ENCODE data around the gene TUBA4B.
A peak's percentile ranks its signal among the peaks of the same experiment; 100 is the strongest.

DNA sequence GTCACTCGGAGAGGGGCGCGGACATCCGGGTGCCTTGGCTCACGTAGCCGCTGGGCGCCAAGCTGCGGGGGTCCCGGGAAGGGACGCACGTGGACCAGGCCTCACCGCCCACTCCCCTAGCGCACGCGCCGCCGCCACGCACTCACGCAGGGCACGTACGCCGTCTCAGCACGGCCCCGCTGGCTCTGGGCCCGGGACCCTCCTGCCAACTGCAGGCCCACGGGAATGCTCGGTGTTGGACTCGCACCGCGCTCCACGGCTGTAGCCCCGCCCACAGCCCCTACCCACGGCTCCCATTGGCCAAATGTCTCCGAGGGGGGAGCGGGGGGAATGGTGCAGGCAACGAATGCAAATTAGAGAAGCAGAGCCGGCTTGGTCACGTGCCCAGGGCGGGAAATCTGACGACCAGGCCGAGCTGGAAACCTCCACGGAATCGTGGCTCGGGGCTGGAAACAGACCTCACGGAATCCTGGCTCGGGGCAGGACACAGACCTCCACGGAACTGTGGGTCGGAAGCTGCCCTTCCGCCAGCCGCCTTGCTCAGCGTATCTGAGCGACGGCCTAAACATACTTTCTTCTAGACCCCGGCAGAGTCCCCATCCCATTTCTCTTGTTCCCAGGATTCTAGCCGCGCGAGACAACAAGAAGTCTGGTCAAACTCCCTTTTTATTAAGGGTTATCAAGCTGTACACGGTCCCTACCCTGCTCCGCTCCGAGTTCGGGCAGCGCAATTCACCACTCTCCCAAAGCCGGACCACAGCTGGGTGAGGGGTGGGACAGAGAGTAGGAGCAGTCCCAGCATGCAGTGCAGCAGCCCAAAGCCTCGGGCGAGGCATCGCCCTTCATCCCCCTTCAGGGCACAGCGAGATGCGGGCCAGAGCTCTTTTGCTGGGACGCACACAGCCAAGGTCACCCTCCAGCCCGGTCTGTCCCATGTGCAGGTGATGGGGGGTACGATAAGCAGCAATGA lies 34.0 kb upstream of the TUBA4B start, which contains the start of gene ABCB6:
- TF ChIP-seq, protein P1, sequence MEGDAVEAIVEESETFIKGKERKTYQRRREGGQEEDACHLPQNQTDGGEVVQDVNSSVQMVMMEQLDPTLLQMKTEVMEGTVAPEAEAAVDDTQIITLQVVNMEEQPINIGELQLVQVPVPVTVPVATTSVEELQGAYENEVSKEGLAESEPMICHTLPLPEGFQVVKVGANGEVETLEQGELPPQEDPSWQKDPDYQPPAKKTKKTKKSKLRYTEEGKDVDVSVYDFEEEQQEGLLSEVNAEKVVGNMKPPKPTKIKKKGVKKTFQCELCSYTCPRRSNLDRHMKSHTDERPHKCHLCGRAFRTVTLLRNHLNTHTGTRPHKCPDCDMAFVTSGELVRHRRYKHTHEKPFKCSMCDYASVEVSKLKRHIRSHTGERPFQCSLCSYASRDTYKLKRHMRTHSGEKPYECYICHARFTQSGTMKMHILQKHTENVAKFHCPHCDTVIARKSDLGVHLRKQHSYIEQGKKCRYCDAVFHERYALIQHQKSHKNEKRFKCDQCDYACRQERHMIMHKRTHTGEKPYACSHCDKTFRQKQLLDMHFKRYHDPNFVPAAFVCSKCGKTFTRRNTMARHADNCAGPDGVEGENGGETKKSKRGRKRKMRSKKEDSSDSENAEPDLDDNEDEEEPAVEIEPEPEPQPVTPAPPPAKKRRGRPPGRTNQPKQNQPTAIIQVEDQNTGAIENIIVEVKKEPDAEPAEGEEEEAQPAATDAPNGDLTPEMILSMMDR (IDR thresholded peaks at IDR 0.05) = no peak
- peak; percentile 63 for TF ChIP-seq POLR2A (IDR thresholded peaks at IDR 0.05)
